HEK293T (cell line): ENCODE data around the gene ADGRA3.
A peak's percentile ranks its signal among the peaks of the same experiment; 100 is the strongest.

ENCODE experiments used
- CTCF ChIA-PET: fragments of 350-600 bp; formaldehyde crosslinking; extraction: SDS; loops from one replicate; lab custom pipeline; 2021; ENCODE audit warnings: antibody characterized with exemption, inconsistent platforms; lab: Yijun Ruan, JAX
- POLR2A ChIA-PET: fragments of 350-600 bp; formaldehyde crosslinking; extraction: SDS; loops from one replicate; lab custom pipeline; 2020; ENCODE audit warnings: antibody characterized with exemption, inconsistent platforms; lab: Yijun Ruan, JAX
- DNase-seq: peaks from one replicate; pipeline ENCODE4 v3.0.0; 2012; ENCODE audit warnings: mixed read lengths; ENCODE audit errors: extremely low spot score
- ARNT ChIP-seq: fragments of 450-650 bp; IDR thresholded peaks from 2 replicates; pipeline ENCODE4 v1.6.1; 2017; ENCODE audit warnings: mild to moderate bottlenecking
- BHLHE40 ChIP-seq: fragments of 450-650 bp; IDR thresholded peaks from 2 replicates; pipeline ENCODE4 v1.6.1; 2016; ENCODE audit warnings: mild to moderate bottlenecking, moderate library complexity, borderline replicate concordance
- CTBP1 ChIP-seq: fragments of 450-650 bp; IDR thresholded peaks from 2 replicates; pipeline ENCODE4 v1.6.1; 2016; ENCODE audit warnings: borderline replicate concordance
- ELF4 ChIP-seq: fragments of 450-650 bp; IDR thresholded peaks from 2 replicates; pipeline ENCODE4 v1.6.1; 2017; ENCODE audit warnings: antibody characterized with exemption
- FOXA1 ChIP-seq: fragments of 450-650 bp; IDR thresholded peaks from 2 replicates; pipeline ENCODE4 v1.6.1; 2016; ENCODE audit warnings: mild to moderate bottlenecking
- FOXK2 ChIP-seq: fragments of 450-650 bp; IDR thresholded peaks from 2 replicates; pipeline ENCODE4 v1.6.1; 2016; ENCODE audit warnings: mild to moderate bottlenecking
- FOXM1 ChIP-seq: fragments of 450-650 bp; IDR thresholded peaks from 2 replicates; pipeline ENCODE4 v1.6.1; 2017; ENCODE audit warnings: mild to moderate bottlenecking, borderline replicate concordance
- HDGF ChIP-seq: fragments of 450-650 bp; IDR thresholded peaks from 2 replicates; pipeline ENCODE4 v1.6.1; 2017; ENCODE audit warnings: antibody characterized with exemption, borderline replicate concordance
- L3MBTL2 ChIP-seq: fragments of 450-650 bp; conservative IDR thresholded peaks from 2 replicates; pipeline ENCODE4 v1.6.1; 2016; ENCODE audit warnings: mild to moderate bottlenecking
- LEF1 ChIP-seq: fragments of 450-650 bp; IDR thresholded peaks from 2 replicates; pipeline ENCODE4 v1.6.1; 2017; ENCODE audit warnings: mild to moderate bottlenecking, borderline replicate concordance
- NFRKB ChIP-seq: fragments of 450-650 bp; IDR thresholded peaks from 2 replicates; pipeline ENCODE4 v1.6.1; 2016; ENCODE audit warnings: mild to moderate bottlenecking, moderate library complexity
- SP1 ChIP-seq: fragments of 450-650 bp; IDR thresholded peaks from 2 replicates; pipeline ENCODE4 v1.6.1; 2017
- SUZ12 ChIP-seq: fragments of 450-650 bp; IDR thresholded peaks from 2 replicates; pipeline ENCODE4 v1.6.1; 2016; ENCODE audit warnings: mild to moderate bottlenecking
- TARDBP ChIP-seq: fragments of 450-650 bp; IDR thresholded peaks from 2 replicates; pipeline ENCODE4 v1.6.1; 2016
- ZNF384 ChIP-seq: fragments of 450-650 bp; IDR thresholded peaks from 2 replicates; pipeline ENCODE4 v1.6.1; 2016
- TF ChIP-seq, protein P1 (sequence below): fragments of 450-650 bp; IDR thresholded peaks from 2 replicates; pipeline ENCODE4 v1.6.1; 2016

Gene ADGRA3

GRCh38 chr4:22363787-22364186, 152.1 kb downstream of the ADGRA3 start:
- POLR2A ChIA-PET, result no interaction called here
- CTCF ChIA-PET, result interaction anchor here (1.1 kb wide), 1 partner anchor 127 kb away, joined by 4 read pairs; no protein-coding TSS in a partner anchor
- TF ChIP-seq L3MBTL2 (no peak), SP1 (no peak)
- DNase-seq, result no peak

DNA sequence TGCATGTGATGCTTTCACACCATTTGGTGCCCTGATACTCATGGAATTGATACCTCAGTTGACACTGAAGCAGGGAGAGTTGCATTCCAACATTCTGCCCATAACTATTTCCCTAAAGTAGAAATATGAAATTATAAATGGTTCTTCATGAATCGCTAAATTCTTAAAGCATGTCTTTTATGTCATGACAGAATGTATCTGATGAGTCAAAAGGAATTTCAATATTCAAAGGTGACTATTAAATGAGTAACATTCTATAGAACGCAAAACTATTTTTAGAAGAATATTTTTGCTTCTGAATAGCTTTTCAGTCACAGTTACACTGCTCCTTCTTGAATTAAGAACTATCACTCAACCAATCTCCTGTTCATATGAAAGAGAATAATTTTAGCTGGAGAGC, 152.8 kb downstream of the ADGRA3 start:
- POLR2A ChIA-PET, result no interaction called here
- DNase-seq, result no peak
- TF ChIP-seq HDGF (no peak), LEF1 (no peak), L3MBTL2 (no peak), TARDBP (no peak), SUZ12 (no peak), ELF4 (no peak), FOXM1 (no peak), CTBP1 (no peak), NFRKB (no peak)
- CTCF ChIA-PET, result interaction anchor here (1.1 kb wide), 1 partner anchor 127 kb away, joined by 4 read pairs; no protein-coding TSS in a partner anchor

DNA sequence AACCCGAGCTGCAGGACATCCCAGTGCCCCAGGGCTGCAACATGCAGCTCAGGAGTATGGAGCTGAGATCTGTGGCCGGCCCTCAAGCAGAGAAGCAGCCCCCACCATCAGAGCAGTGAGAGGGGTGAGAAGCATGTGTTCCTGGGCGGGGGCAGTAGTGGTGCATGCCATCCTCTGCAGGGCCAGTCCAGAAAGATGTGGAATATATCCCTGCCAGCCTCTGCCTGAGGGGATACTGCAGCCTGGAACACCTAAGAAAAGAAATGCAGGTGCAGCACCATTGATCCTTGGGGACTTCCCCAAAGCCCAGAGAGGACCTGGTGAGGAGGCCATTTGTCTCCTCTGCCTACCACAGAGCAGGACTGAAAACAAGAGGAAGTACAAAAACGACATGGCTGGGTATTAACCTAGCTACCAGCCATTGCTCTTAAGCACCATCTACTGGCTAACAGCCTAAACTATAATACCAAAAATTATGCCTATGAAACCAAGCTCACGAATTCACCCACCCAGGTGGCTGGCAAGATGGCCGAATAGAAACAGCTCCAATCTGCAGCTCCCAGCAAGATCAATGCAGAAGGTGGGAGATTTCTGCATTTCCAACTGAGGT, 158.8 kb downstream of the ADGRA3 start:
- CTCF ChIA-PET, result interaction anchor here (1.1 to 1.4 kb wide), 2 partner anchors 85 to 568 kb away, joined by 3 to 8 read pairs; no protein-coding TSS in a partner anchor
- no peak for TF ChIP-seq HDGF
- no peak for TF ChIP-seq LEF1
- no peak for TF ChIP-seq CTBP1
- TF ChIP-seq, protein P1, sequence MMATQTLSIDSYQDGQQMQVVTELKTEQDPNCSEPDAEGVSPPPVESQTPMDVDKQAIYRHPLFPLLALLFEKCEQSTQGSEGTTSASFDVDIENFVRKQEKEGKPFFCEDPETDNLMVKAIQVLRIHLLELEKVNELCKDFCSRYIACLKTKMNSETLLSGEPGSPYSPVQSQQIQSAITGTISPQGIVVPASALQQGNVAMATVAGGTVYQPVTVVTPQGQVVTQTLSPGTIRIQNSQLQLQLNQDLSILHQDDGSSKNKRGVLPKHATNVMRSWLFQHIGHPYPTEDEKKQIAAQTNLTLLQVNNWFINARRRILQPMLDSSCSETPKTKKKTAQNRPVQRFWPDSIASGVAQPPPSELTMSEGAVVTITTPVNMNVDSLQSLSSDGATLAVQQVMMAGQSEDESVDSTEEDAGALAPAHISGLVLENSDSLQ, result no peak
- TF ChIP-seq NFRKB, result no peak
- no peak for TF ChIP-seq FOXA1
- TF ChIP-seq FOXM1, result no peak
- no peak for TF ChIP-seq ZNF384
- TF ChIP-seq SP1, result no peak
- no peak for TF ChIP-seq TARDBP
- no peak for TF ChIP-seq SUZ12
- TF ChIP-seq ELF4, result no peak
- no peak for TF ChIP-seq FOXK2
- TF ChIP-seq BHLHE40, result no peak
- POLR2A ChIA-PET, result no interaction called here
- DNase-seq, result peak; percentile 4

DNA sequence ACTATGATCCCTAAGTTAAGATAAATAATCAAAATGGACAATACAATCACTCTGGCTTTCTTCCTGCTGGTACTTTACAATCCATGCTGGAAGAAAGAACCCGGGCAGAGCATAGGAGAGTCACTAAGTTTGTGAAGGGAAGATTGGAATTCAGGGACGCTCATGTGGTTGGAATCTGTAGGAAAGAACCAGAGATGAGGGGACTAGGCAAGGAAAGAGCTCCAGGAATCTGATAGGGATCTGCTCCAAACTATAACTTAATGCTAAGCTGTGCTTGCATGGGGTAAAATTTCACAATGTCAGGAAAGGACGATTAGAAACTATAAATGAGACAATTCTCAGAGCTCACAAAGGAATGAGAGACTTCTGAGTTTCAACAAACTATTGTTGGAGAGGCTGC, 167.5 kb downstream of the ADGRA3 start:
- ChIA-PET CTCF (no interaction called here), POLR2A (no interaction called here)
- DNase-seq, result no peak
- no peak for TF ChIP-seq NFRKB
- TF ChIP-seq CTBP1, result no peak
- TF ChIP-seq BHLHE40, result no peak
- no peak for TF ChIP-seq HDGF
- TF ChIP-seq SUZ12, result no peak
- TF ChIP-seq TARDBP, result no peak
- TF ChIP-seq FOXA1, result no peak
- no peak for TF ChIP-seq ARNT
- TF ChIP-seq LEF1, result no peak
- TF ChIP-seq FOXK2, result no peak
- TF ChIP-seq ELF4, result no peak
- no peak for TF ChIP-seq FOXM1
- no peak for TF ChIP-seq L3MBTL2
- TF ChIP-seq SP1, result no peak
- no peak for TF ChIP-seq ZNF384
- TF ChIP-seq, protein P1, result no peak

DNA sequence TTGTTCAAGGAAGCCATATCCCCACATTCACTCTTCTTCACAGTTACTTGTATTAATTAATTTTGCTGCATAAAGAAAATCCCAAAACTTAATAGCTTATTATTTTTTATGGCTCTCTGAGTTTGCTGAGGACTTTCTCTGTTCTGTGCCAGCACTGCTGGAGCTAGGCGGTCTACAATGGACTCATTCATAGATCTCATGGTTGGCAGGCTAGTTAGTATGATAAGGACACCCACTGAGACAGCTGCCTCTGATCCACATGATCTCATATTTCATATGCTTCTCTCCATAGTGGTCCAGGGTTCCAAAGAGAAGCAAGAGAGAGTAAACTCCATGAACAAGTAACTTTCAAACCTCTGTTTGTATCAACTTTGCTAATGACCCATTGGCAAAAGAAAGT, 170.2 kb downstream of the ADGRA3 start:
- CTCF ChIA-PET, result no interaction called here
- TF ChIP-seq ELF4 (no peak), ZNF384 (no peak), SUZ12 (no peak), NFRKB (no peak), ARNT (no peak), TARDBP (no peak), FOXK2 (no peak), HDGF (no peak), SP1 (no peak), L3MBTL2 (no peak), BHLHE40 (no peak), FOXA1 (no peak), LEF1 (no peak)
- TF ChIP-seq, protein P1, result no peak
- POLR2A ChIA-PET, result no interaction called here
- no peak for DNase-seq

DNA sequence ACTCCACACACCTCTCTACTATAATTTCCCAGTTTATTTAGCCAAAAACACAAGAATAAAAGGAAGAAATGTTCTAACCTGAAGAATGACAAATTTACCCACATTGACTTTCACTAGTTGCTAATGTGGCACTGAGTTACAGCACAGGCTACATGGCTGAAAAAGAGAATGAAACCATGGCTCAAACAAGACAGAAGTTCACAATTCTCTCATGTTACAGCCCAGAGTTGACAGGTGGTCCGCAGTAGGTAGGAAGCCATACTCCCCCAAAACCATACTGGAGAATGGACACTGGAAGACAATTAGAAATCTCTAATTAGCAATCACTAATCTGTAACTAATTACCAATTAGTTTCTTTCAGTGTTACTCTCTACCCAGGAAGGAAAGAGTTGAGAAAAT, 170.8 kb downstream of the ADGRA3 start:
- TF ChIP-seq ELF4, result no peak
- no peak for TF ChIP-seq SP1
- TF ChIP-seq BHLHE40, result no peak
- TF ChIP-seq HDGF, result no peak
- TF ChIP-seq TARDBP, result no peak
- TF ChIP-seq, protein P1, result no peak
- TF ChIP-seq ZNF384, result no peak
- no peak for TF ChIP-seq NFRKB
- TF ChIP-seq FOXK2, result no peak
- no peak for TF ChIP-seq FOXA1
- no peak for TF ChIP-seq SUZ12
- TF ChIP-seq CTBP1, result no peak
- TF ChIP-seq ARNT, result no peak
- TF ChIP-seq FOXM1, result no peak
- TF ChIP-seq L3MBTL2, result no peak
- ChIA-PET POLR2A (no interaction called here), CTCF (no interaction called here)
- no peak for DNase-seq
